ENCODE results near the gene CCL16.

DNA sequence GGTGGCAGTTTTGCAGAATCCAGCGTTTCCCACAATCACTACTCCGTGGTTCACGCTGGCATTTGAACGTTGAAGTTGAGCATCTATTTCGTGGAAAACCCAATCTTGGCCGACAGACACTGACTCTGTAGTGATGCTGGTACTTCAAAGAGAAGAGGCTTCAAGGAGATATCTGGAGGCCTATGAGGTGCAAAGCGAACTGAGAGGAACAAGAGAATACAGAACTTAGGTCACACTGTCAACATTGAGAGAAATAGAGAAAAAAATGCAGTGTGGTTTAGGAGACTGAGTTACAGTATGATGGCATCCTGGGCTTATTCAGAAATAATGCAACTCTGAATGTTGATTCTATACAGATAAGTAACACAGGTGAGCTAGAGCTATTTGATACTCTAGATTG, 16.0 kb downstream of the CCL16 start:
- TF ChIP-seq, protein P1, sequence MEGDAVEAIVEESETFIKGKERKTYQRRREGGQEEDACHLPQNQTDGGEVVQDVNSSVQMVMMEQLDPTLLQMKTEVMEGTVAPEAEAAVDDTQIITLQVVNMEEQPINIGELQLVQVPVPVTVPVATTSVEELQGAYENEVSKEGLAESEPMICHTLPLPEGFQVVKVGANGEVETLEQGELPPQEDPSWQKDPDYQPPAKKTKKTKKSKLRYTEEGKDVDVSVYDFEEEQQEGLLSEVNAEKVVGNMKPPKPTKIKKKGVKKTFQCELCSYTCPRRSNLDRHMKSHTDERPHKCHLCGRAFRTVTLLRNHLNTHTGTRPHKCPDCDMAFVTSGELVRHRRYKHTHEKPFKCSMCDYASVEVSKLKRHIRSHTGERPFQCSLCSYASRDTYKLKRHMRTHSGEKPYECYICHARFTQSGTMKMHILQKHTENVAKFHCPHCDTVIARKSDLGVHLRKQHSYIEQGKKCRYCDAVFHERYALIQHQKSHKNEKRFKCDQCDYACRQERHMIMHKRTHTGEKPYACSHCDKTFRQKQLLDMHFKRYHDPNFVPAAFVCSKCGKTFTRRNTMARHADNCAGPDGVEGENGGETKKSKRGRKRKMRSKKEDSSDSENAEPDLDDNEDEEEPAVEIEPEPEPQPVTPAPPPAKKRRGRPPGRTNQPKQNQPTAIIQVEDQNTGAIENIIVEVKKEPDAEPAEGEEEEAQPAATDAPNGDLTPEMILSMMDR (IDR thresholded peaks at IDR 0.05; ENCODE audit: insufficient read depth, low read length, poor library complexity, severe bottlenecking): no peak
- no peak for TF ChIP-seq EZH2phosphoT487 (conservative IDR thresholded peaks at IDR 0.05; ENCODE audit: low read length)

Measured in SU-DHL-6 (cell line).